ENCODE measurements around the gene PDE4D. TPM values are rescaled to one million over a fixed set of nuclear protein-coding genes. Genes with fewer than 3 reads are reported as not detected.
"Not testable (repeated sequence)": the region's sequence is repeated elsewhere in the genome, so short reads cannot be mapped to it uniquely, and the experiment has no call there.

The PDE4D gene
- polyA plus RNA-seq, 1 donor (not counting 4 experiments of a cell fraction or from before 2014, with no cell fraction given): 3.6 TPM

DNA sequence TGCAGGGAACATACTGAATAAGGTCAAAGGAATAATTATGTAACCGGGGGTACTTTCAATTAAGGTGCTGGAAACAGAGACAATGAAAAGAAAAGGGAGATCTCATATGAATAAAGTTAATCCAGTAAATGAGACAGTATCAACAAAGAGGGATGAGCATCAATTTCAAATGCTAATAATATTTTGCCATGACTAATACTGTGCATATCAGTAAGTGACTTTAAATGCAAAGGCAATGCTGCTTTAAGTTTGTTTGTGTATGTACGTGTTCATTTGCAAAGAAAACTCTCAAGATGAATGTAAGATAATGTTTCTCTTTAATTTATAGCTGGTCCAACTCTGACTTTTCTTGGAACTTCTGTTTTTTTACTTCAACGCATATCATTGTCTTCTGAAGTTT is 139.9 kb downstream of the PDE4D start:
- no peaks in the 10 kb centered on the region for H4K20me1 ChIP-seq (ENCODE audit: control insufficient read depth, extremely low read depth, insufficient read depth, low read length)
- dilution Hi-C loops (cut with MboI; ENCODE audit: extremely low pct_ligation_motif_present, low sequenced_read_pairs): no loop called here
- no peaks in the 10 kb centered on the region for H3K36me3 ChIP-seq (ENCODE audit: control insufficient read depth in 2 of 2, extremely low read depth in 1 of 2, insufficient read depth in 2 of 2, low read length in 2 of 2)
- peaks cover 19% of the 10 kb centered on the region for H3K4me1 ChIP-seq (ENCODE audit: control insufficient read depth, extremely low read depth, insufficient read depth, low read length)
- peaks cover 3% of the 10 kb centered on the region for H3K9me1 ChIP-seq (ENCODE audit: control insufficient read depth, extremely low read depth, insufficient read depth, low read length)
- H3K4me3 ChIP-seq (ENCODE audit: control insufficient read depth in 2 of 3, extremely low read depth in 1 of 3, insufficient read depth in 2 of 3, low read depth in 1 of 3, low read length in 3 of 3): no peak overlapping the region
- H3K9me3 ChIP-seq (ENCODE audit: control insufficient read depth, low read depth, low read length): no peaks in the 10 kb centered on the region
- FAIRE-seq: no peak
- H2AFZ ChIP-seq (ENCODE audit: control insufficient read depth, low read length): no peak overlapping the region
- no peak overlapping the region for H3K27ac ChIP-seq (ENCODE audit: control insufficient read depth, insufficient read depth, low read length)
- H3K4me2 ChIP-seq (ENCODE audit: control insufficient read depth, extremely low read depth, insufficient read depth, low read depth, low read length): no peak overlapping the region
- no peak overlapping the region for H3K9ac ChIP-seq (ENCODE audit: control insufficient read depth, extremely low read depth, insufficient read depth, low read length)
- H3K79me2 ChIP-seq (ENCODE audit: control insufficient read depth, insufficient read depth, low read length): peaks cover 3% of the 10 kb centered on the region
- TF ChIP-seq, protein P1, sequence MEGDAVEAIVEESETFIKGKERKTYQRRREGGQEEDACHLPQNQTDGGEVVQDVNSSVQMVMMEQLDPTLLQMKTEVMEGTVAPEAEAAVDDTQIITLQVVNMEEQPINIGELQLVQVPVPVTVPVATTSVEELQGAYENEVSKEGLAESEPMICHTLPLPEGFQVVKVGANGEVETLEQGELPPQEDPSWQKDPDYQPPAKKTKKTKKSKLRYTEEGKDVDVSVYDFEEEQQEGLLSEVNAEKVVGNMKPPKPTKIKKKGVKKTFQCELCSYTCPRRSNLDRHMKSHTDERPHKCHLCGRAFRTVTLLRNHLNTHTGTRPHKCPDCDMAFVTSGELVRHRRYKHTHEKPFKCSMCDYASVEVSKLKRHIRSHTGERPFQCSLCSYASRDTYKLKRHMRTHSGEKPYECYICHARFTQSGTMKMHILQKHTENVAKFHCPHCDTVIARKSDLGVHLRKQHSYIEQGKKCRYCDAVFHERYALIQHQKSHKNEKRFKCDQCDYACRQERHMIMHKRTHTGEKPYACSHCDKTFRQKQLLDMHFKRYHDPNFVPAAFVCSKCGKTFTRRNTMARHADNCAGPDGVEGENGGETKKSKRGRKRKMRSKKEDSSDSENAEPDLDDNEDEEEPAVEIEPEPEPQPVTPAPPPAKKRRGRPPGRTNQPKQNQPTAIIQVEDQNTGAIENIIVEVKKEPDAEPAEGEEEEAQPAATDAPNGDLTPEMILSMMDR (optimal IDR thresholded peaks at IDR 0.05 in 1 of 3, IDR thresholded peaks at IDR 0.05 in 1 of 3, conservative IDR thresholded peaks at IDR 0.05 in 1 of 3; ENCODE audit: extremely low read depth in 1 of 3, insufficient read depth in 2 of 3, low read length in 3 of 3): no peak
- TF ChIP-seq EZH2 (IDR thresholded peaks at IDR 0.05; ENCODE audit: low read length): no peak
- no peak for DNase-seq (ENCODE audit: low read depth, low spot score)
- H3K27me3 ChIP-seq (ENCODE audit: control insufficient read depth, extremely low read depth, insufficient read depth, low read length): no peaks in the 10 kb centered on the region

DNA sequence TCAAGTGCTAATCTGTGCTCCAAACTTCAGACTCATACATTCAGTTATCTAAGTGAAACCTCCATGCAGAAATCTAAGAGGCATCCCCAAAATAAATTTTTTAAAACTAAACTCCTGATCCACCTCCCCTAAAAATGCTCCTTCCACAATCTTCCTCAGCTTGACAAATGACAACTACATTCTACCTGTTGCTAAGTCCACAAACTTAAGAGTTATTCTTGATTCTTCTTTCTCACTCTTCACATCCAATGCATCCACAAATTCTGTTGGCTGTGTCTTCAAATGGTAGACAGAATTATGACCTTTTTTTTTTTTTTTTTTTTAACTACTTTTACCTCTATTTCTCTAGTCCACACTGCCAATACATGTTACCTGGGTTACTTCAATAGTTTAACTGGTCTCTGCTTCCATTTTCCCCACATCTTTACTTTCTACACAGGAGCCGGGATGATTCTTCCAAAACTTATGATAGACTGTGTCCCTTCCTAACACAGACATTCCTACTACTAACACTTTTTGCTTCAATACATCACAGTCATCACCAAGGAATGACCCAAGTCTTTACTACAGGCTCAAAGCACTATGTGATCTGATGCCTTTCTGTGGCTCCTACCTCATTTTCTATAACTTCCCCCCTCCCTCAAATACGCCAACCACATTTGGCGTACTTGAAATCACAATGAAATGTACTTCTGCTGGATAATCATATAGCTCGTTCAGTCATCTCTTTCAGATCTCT is 143.6 kb downstream of the PDE4D start:
- no peak for FAIRE-seq
- TF ChIP-seq, protein P1 (optimal IDR thresholded peaks at IDR 0.05 in 1 of 3, IDR thresholded peaks at IDR 0.05 in 1 of 3, conservative IDR thresholded peaks at IDR 0.05 in 1 of 3; ENCODE audit: extremely low read depth in 1 of 3, insufficient read depth in 2 of 3, low read length in 3 of 3): no peak
- TF ChIP-seq EZH2 (IDR thresholded peaks at IDR 0.05; ENCODE audit: low read length): no peak
- no peaks in the 10 kb centered on the region for H4K20me1 ChIP-seq (ENCODE audit: control insufficient read depth, extremely low read depth, insufficient read depth, low read length)
- peaks cover 27% of the 10 kb centered on the region for H3K4me1 ChIP-seq (ENCODE audit: control insufficient read depth, extremely low read depth, insufficient read depth, low read length)
- dilution Hi-C loops (cut with MboI; ENCODE audit: extremely low pct_ligation_motif_present, low sequenced_read_pairs): no loop called here
- H3K9me3 ChIP-seq (ENCODE audit: control insufficient read depth, low read depth, low read length): no peaks in the 10 kb centered on the region
- no peak for DNase-seq (ENCODE audit: low read depth, low spot score)
- no peak overlapping the region for H3K4me3 ChIP-seq (ENCODE audit: control insufficient read depth in 2 of 3, extremely low read depth in 1 of 3, insufficient read depth in 2 of 3, low read depth in 1 of 3, low read length in 3 of 3)
- no peaks in the 10 kb centered on the region for H3K9me1 ChIP-seq (ENCODE audit: control insufficient read depth, extremely low read depth, insufficient read depth, low read length)
- no peak overlapping the region for H3K4me2 ChIP-seq (ENCODE audit: control insufficient read depth, extremely low read depth, insufficient read depth, low read depth, low read length)
- no peaks in the 10 kb centered on the region for H3K79me2 ChIP-seq (ENCODE audit: control insufficient read depth, insufficient read depth, low read length)
- H2AFZ ChIP-seq (ENCODE audit: control insufficient read depth, low read length): no peak overlapping the region
- no peak overlapping the region for H3K9ac ChIP-seq (ENCODE audit: control insufficient read depth, extremely low read depth, insufficient read depth, low read length)
- H3K27me3 ChIP-seq (ENCODE audit: control insufficient read depth, extremely low read depth, insufficient read depth, low read length): no peaks in the 10 kb centered on the region
- H3K36me3 ChIP-seq (ENCODE audit: control insufficient read depth in 2 of 2, extremely low read depth in 1 of 2, insufficient read depth in 2 of 2, low read length in 2 of 2): no peaks in the 10 kb centered on the region
- H3K27ac ChIP-seq (ENCODE audit: control insufficient read depth, insufficient read depth, low read length): no peak overlapping the region

DNA sequence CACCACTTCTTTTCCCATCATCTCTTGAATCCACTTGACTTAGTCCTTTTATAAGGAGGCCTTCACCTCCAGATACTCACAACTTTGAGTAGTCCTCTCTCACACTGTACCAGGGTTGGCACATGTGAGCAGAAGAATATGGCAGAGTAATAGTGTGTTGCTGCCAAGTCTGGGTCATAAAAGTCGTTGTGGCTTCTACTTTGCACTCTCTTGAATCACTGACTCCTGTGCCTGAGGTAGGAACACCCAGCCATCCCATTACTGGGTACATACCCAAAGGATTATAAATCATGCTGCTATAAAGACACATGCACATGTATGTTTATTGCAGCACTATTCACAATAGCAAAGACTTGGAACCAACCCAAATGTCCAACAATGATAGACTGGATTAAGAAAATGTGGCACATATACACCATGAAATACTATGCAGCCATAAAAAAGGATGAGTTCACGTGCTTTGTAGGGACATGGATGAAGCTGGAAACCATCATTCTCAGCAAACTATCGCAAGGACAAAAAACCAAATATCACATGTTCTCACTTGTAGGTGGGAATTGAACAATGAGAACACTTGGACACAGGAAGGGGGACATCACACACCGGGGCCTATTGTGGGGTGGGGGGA is 145.4 kb downstream of the PDE4D start:
- H3K27ac ChIP-seq (ENCODE audit: control insufficient read depth, insufficient read depth, low read length); H2AFZ ChIP-seq (ENCODE audit: control insufficient read depth, low read length); H3K9me1 ChIP-seq (ENCODE audit: control insufficient read depth, extremely low read depth, insufficient read depth, low read length); DNase-seq (ENCODE audit: low read depth, low spot score); H3K9ac ChIP-seq (ENCODE audit: control insufficient read depth, extremely low read depth, insufficient read depth, low read length); H3K4me2 ChIP-seq (ENCODE audit: control insufficient read depth, extremely low read depth, insufficient read depth, low read depth, low read length); H4K20me1 ChIP-seq (ENCODE audit: control insufficient read depth, extremely low read depth, insufficient read depth, low read length); dilution Hi-C loops (cut with MboI; ENCODE audit: extremely low pct_ligation_motif_present, low sequenced_read_pairs); H3K27me3 ChIP-seq (ENCODE audit: control insufficient read depth, extremely low read depth, insufficient read depth, low read length); FAIRE-seq; H3K4me3 ChIP-seq (ENCODE audit: control insufficient read depth in 2 of 3, extremely low read depth in 1 of 3, insufficient read depth in 2 of 3, low read depth in 1 of 3, low read length in 3 of 3); H3K79me2 ChIP-seq (ENCODE audit: control insufficient read depth, insufficient read depth, low read length); H3K9me3 ChIP-seq (ENCODE audit: control insufficient read depth, low read depth, low read length); H3K36me3 ChIP-seq (ENCODE audit: control insufficient read depth in 2 of 2, extremely low read depth in 1 of 2, insufficient read depth in 2 of 2, low read length in 2 of 2): not testable (repeated sequence)
- H3K4me1 ChIP-seq (ENCODE audit: control insufficient read depth, extremely low read depth, insufficient read depth, low read length): peaks cover 40% of the 10 kb centered on the region
